Amygdala (tissue), 56 donors: ENCODE results near the gene ZNF467.

Experiments used
- DNase-seq, 56 donors: peaks; one replicate each; lab custom pipeline; 2025; lab: John Stamatoyannopoulos, UW

Gene ZNF467

DNA sequence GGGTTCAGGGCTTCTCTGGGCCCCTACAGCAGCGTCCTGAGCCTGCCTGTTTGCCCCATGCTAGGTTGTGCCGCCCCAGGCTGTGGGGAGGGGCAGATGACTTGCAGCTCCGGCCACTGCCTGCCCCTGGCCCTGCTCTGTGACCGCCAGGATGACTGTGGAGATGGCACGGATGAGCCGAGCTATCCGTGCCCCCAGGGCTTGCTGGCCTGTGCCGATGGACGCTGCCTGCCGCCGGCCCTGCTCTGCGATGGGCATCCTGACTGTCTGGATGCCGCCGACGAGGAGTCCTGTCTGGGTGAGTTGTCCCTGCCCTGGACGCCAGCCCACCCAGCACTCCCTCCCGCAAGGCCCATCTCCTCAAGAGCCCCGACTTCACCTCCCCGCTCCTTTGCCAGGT, 15.7 kb upstream of the ZNF467 start:
- DNase-seq = no peak

DNA sequence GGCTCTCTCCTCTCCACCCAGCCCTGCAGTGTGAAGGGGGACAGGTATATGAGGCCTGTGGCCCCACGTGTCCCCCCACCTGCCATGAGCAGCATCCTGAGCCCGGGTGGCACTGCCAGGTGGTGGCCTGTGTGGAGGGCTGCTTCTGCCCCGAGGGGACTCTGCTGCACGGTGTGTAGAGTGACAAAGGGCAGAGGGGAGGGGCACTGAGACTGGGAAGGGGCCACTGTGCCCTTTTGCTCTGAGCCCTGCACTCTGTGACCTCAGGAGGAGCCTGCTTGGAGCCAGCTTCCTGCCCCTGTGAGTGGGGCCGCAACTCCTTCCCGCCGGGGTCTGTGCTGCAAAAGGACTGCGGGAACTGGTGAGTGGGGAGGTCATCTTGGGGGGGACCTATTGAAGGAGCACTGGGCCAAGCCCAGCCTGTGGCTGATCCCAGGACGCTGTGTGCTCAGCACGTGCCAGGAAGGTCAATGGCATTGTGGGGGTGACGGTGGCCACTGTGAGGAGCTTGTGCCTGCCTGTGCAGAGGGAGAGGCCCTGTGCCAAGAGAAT, 15.0 kb upstream of the ZNF467 start:
- no peak for DNase-seq

DNA sequence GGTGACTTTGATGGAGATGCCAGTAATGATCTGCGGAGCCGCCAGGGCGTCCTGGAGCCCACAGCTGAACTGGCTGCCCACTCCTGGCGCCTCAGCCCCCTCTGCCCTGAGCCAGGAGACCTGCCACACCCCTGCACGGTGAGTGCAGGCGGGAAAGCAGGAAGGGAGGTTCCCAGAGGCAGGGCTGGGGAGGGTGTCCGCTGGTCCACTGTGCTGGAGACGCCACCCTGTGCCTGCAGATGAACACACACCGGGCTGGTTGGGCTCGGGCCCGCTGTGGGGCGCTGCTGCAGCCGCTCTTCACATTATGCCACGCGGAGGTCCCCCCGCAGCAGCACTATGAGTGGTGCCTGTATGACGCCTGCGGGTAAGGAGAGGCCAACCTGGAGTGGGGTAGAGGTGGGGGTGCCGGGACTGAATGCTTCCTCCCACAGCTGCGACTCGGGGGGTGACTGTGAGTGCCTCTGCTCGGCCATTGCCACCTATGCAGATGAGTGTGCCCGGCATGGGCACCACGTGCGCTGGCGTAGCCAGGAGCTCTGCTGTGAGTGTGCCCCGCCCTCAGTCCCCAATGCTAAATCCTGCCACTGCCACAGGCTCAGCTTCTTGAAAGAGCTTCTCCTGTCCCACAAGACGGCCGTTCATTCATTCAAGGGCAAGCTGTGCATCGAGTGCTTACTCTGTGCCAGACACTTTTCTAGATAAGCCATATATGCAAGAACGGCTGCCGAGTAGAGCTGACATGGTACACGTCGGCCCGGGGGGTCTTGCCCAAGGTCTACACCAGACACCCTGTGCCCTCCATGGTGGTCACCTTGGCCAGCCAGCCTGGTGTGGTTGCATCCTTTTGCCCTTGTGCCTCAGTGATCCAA, 14.3 kb upstream of the ZNF467 start:
- peak in 1 of 56 donors; percentile 22 for DNase-seq

DNA sequence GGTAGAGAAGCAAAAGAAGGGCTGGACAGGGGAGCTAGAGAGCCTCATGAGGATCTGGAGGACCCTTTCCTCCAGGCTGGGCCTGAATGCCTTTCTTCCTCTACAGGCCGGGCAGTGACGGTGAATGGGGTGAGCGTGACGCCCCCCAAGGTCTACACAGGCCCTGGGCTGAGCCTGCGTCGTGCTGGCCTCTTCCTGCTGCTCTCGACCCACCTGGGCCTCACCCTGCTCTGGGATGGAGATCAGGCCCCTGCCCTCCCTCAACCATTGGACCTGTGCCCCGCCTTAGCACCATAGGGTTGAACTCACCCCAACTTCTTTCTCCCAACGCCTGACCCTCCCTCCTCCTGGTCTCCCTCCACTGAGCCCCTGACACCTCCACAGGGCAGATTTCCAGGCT, 12.6 kb upstream of the ZNF467 start:
- DNase-seq = no peak

DNA sequence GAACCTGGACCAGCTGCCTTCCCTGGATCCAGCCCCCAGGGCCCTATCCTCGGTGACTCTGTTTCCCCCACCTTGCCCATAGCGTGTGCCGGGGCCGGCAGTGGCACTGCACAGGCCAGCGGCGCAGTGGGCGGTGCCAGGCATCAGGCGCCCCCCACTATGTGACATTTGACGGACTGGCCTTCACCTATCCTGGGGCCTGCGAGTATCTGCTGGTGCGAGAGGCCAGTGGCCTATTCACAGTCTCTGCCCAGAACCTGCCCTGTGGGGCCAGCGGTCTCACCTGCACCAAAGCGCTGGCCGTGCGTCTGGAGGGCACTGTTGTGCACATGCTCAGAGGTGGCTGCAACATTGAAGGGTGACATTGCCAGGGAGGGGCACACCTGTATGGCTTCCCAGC, 12.0 kb upstream of the ZNF467 start:
- no peak for DNase-seq

DNA sequence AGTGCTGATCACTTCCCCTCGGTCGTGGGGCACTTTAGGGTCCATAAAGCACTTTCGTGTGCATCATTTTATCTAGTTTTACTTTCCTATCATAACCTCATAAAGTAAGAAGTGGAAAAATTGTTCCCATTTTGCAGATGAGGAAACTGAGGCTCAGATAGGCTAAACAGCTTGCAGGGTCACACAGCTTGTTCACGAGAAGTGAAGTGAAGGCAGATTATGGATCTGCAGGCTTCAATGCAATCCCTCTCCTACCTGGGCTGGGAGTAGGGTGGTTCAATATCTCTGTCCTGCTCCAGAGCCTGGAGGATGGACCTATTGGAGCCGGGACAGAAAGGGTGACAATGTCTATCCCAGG, 10.8 kb upstream of the ZNF467 start:
- DNase-seq = no peak

DNA sequence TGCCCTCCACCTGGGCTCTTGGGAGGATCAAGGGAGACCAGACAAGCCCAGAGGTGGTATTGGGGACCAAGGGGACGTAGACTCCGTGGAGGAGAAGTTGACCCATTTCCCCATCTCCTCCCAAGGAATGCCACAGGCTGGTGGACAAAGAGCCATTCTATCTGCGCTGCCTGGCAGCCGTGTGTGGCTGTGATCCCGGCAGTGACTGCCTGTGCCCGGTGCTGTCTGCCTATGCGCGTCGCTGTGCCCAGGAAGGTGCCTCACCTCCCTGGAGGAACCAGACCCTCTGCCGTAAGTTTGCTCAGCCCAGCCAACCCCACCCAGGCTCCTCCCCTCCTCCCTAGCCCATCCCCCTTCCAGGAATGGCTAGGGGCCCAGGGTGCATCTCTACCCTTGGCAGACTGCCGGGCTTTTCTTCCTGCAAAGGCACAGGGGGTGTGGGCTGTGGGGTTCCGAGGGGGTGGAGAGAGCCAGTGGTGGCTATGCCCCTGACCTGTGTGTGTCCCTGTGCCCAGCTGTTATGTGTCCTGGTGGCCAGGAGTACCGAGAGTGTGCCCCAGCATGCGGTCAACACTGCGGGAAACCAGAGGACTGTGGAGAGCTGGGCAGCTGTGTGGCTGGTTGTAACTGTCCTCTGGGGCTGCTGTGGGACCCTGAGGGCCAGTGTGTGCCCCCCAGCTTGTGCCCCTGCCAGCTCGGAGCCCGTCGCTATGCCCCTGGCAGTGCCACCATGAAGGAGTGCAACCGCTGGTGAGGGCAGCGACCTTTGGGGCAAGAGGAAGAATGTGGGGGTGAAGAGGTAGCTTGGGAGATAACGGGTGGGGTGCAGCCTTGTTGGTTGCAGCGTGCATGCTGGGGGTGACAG, 10.2 kb upstream of the ZNF467 start:
- DNase-seq = peak in 38 of 56 donors; percentile 11 to 79 (median 46)

DNA sequence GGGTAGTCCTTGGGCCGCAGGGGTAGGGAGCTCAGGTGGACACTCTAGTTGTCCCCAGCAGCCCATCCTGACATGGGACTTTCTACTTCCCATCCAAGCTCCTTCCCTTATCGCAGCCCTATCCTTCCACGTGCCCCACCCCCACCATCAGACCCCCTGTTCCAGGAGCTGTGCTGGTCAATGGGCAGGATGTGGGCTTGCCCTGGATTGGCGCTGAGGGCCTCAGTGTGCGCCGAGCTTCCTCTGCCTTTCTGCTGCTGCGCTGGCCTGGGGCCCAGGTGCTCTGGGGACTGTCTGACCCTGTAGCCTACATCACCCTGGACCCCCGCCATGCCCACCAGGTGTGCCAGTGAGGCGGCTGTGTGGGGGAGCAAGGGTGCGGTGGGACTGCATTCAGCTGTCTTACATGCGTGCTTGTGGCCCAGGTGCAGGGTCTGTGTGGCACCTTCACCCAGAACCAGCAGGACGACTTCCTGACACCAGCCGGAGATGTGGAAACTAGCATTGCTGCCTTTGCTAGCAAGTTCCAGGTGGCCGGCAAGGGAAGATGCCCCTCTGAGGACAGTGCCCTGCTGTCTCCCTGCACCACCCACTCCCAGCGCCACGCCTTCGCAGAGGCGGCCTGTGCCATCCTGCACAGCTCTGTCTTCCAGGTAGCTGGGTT, 9.4 kb upstream of the ZNF467 start:
- DNase-seq = no peak

DNA sequence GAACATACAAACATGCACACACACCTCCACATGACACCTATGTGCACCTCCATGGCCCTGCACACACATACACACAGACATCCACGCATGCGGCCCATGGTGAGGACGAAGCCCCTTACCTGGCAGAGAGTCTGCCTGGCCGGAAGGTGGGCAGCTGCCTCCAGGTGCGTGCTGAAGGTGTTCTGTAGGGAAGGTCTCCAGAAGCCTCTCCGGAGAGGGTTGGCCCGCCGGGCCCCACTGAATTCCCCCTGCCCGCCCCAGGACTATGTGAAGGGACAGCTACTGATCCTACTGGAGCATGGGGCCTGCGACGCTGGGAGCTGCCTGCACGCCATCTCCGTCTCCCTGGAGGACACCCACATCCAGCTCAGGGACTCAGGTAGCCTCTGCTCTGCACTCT, 8.5 kb upstream of the ZNF467 start:
- DNase-seq = no peak

DNA sequence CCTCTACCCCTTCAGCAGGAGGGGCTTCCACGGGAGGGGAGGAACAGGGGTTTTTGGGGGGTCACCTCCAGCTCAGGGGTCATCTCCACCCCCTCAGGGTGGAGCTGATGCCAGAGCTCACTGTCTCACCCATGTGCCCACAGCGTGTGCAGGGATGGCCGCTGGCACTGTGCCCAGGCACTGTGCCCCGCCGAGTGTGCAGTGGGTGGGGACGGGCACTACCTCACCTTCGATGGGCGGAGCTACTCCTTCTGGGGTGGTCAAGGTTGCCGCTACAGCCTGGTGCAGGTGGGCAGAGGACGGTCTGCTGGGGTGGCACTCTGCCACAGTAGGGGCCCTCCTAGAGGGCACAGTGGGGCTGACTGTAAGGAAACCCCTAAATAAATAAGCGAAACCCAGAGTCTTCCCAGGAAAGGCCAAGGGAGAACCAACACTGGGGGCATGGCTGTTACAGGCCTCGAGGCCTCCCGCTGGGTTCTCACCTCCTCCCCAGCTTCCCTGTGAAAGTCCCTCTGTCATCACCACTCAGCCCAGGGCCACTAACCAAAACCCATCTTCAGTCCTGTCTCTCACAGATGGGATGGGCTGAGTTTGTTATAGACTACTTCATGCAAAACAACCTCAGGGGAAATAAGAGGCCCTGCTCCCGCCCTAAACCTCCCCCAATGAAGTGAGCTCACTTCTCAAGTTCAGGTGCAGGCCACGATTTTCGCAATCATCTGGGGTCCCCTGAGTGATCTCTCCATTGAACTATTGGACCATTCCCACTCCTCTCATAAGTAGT, 7.4 kb upstream of the ZNF467 start:
- no peak for DNase-seq

DNA sequence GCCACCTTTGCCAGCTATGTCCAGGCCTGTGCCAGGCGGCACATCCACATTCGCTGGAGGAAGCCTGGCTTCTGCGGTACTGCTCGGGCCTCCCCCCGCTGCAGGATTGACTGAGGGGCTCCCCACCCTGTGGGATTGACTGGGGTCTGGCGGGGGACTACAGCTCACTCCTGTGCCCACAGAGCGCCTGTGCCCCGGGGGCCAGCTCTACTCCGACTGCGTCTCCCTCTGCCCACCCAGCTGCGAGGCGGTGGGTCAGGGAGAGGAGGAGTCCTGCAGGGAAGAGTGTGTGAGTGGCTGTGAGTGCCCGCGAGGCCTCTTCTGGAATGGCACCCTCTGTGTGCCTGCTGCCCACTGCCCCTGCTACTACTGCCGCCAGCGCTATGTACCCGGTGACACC, 6.7 kb upstream of the ZNF467 start:
- DNase-seq = no peak

DNA sequence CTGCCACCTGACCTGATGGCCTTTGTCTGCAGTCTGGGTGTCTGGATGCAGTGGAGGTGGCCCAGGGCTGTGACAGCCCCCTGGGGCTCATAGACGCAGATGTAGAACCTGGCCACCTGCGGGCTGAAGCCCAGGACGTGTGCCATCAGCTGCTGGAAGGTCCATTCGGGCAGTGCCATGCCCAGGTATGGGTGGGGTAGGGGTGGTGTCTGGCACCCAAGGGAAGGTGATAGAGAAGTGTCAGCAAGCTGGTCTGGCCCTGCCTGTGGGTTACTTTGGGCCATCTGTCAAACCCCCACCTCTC, 6.1 kb upstream of the ZNF467 start:
- DNase-seq = no peak

DNA sequence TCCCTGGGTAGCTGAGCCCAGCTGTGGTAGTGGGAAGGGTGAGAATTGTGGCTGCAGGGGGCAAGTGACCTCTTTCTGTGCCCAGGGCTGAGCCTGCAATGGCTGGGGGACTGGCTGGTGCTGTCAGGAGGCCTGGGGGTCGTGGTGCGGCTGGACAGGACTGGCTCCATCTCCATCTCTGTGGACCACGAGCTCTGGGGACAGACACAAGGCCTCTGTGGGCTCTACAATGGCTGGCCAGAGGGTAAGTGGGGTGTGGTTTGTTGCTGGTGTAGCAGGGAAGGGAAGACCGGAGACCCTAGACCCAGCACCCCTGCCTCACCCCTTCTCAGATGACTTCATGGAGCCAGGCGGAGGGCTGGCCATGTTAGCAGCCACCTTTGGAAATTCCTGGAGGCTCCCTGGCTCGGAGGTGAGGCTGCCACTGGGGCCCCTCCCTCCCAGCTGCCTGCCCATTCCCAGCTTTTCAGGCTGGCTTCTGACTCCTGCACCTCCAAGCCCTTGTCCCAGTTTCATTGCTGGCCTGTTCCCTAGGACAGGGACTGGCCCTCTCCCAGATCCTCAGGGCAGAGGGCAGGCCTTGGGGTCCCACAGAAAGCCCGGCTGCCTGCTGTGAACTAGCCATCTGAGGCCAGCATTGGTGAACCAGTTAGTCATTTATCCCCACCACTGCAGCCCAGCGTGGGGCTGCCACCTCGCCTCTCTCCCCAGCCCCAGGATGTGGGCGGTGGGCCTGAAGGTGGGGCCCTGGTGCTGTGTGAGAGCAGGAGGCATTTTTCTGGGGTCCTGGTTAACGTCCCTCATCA, 5.5 kb upstream of the ZNF467 start:
- DNase-seq = no peak

DNA sequence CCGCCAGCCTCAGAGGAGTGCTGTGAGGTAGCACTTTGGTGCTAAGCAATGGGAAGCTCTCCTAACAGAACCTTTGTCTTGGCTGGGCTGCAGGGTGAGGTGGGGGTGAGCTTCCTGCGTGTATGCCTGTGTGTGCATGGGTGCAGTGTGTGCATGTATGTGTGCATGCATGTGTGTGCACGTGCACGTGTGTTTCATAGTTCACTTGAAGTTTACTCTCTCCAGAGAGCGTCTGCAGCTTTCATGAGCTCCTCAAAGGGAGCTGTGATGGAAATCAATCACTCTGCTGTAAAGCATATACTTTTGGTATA, 4.9 kb upstream of the ZNF467 start:
- DNase-seq = no peak

DNA sequence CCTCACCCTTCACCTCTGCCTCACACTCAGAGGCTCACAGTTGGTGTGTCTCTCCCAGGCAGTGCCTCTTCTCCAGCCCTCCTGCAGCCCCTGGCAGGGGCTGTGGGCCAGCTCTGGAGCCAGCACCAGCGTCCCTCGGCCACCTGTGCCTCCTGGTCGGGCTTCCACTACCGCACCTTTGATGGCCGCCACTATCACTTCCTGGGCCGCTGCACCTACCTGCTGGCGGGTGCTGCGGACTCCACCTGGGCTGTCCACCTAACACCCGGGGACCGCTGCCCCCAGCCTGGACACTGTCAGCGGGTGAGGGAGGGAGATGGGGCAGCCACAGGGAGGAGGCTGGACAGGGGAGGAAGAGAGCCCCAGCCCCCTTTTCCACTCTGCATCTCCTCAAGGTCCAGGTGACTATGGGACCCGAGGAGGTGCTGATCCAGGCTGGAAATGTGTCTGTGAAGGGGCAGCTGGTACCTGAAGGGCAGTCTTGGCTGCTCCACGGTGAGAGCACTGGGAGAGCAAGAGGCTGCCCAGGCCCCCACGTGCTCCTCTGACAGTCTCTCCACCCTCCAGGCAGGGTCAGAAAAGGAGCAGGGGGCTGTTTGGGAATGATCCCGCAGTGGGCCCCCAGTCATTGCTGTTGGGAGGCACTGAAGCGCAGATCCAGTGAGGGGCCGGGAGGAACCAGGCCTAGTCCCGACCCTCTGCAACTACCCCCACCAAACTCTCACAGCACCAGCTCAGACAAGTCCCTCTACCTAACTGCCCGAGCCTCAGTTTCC, 4.4 kb upstream of the ZNF467 start:
- DNase-seq = no peak

DNA sequence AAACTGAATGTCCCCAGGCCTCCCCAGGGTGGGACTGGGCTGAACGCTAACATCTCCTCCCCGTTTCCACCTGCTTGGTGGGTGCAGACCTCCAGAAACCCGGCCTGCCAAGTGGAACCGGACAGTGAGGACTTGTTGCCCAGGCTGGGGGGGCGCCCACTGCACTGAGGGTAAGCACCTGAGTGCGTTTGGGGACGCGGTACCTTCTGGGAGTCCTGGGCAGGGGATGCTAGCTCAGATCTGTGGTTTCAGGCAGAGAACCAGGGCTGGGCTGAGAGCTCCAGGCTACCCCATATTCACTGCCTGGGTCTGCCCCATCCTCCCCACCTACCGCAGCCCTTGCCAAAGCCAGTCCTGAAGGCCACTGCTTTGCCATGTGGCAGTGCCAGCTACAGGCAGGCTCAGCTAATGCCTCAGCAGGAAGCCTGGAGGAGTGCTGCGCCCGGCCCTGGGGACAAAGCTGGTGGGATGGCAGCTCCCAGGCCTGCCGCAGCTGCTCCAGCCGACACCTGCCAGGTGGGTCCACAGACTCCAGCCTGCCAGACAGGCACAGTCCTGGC, 3.5 kb upstream of the ZNF467 start:
- peak in 3 of 56 donors; percentile 21 to 32 (median 21) for DNase-seq

DNA sequence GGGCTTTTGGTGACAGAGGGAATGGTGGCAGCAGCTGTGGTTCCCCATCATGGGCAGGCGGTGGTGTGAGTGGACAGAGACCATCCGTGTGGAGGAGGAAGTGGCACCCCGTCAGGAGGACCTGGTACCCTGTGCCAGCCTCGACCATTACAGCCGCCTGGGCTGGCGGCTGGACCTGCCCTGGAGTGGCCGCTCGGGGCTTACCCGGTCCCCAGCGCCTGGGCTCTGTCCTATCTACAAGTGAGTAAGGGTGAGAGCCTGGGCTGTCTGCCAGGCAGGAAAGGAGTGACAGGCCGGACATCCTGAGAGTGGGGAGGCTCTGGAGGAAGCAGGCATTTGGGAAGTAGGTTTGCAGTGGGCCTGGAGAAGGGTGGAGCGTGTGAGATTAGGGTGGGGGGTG, 2.9 kb upstream of the ZNF467 start:
- DNase-seq = peak in 6 of 56 donors; percentile 16 to 32 (median 26)

DNA sequence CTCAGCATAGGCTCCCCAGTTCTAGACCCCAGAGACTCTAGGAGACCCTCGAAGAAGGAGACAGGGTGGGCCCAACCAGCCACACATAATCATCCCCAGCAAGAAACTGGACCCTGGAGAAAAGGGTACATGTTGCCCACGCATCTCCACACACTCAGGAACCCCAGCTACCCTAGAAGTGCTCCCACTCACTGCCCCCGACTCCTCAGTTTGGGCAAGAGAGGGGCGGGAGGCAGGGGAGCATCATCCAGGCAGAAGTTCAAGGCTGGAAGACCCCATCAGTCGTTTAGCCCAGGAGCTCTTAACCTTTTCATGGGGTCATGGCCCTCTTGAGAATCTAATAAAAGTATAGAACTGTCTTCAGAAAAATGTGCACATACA, 1.8 kb upstream of the ZNF467 start:
- no peak for DNase-seq
